Activated CD4-positive, alpha-beta T cell treated with anti-CD3 and anti-CD28 coated beads, Interleukin-10, Interleukin-2, amounts not matched to agents 100 ng/mL and 50 ng/mL, durations not matched to agents 16 hours and 8 hours (primary cell): ENCODE data around the gene ELAC1.

Experiments
- DNase-seq: peaks from one replicate; pipeline ENCODE4 v3.0.0-alpha.2; 2020

Gene ELAC1

DNA sequence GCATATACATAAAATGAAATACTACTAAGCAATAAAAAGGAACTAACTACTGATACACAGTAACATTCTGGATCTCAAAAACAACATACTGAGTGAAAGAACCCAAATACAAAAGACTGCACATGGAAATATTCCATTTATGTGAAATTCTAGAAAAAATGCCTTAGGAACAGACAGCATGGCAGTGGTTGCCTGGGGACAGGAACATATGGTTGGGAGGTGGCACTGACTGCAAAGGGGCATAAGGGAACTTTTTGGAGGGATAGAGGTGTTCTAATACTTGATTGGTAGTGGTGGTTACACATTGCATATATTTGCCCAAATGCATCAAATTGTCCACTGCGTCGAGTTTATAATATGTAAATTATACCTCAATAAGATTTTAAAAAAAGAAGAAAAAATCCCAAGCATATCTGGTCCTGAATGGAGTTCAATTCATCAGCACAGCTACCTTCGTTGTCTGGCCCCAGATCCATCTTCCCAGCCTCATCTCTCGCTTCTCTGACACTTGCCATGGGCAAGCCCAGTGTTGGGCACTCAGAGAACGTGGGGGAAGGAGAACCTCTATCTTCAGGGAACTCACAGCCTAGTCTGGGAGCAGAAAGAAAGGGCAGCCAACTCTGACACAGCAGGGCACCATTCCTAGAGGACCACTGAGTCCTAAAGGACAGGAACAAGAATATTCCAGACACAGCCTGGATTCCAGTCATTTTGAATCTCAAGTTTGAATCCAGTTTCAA, 53.6 kb downstream of the ELAC1 start:
- no peak for DNase-seq

GRCh38 chr18:51025512-51025911, 57.7 kb downstream of the ELAC1 start:
- no peak for DNase-seq

GRCh38 chr18:51028201-51028805, 60.5 kb downstream of the ELAC1 start:
- DNase-seq: peak; percentile 61

DNA sequence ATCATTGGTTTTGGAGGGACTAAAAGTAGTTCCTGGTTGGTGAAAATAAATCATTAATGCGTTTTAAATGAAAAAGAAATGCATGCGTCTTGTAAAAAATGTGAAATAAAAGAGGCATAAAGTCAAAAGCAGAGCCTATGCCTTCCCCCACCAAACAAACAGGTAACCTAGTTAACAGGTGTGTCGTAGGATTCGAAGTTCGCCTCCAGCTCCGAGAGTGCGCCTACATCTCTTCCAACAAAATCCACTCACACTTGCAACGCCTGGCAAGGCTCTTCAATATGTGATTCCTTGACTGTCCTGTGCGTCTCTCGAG, 61.5 kb downstream of the ELAC1 start:
- DNase-seq: no peak

- DNase-seq: peak; percentile 98
Measured at GRCh38 chr18:51029694-51030536, 62.1 kb downstream of the ELAC1 start, which contains the start of gene SMAD4. SMAD4 (plus strand) TSS chr18:51030213; CDS start chr18:51047047, 16,834 bp downstream.

DNA sequence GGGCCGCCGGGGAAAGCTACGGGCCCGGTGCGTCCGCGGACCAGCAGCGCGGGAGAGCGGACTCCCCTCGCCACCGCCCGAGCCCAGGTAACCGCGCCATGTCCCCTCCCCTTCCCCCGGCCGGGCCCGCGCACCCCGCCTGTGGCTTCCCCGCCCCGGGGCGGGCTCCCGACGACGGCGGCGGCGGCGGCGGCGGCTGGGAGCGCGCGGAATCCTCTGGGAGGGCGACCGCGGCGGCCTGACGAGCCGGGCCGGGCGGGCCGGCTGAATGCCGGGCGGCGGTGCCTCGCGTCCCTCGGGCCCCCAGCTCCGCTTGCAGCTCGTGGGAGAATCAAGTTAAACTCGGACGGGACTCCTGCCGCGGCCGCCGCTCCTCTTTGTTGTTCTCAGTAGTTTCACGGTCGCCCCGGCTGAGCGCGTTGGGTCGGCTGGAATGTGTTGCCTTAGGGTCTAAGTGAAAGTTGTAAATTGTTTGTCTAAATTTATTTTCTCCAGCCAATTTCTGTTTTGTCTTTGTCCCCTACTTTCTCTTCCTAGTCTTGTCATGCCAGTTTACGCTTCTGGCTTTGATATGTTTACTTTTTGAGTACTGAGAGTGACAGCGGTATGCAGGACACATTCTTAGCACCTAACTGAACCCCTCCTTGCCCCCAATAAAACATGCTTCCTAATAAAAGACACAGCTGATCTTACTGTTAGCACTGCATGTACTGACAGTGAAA, 62.9 kb downstream of the ELAC1 start:
- peak; percentile 67 for DNase-seq

DNA sequence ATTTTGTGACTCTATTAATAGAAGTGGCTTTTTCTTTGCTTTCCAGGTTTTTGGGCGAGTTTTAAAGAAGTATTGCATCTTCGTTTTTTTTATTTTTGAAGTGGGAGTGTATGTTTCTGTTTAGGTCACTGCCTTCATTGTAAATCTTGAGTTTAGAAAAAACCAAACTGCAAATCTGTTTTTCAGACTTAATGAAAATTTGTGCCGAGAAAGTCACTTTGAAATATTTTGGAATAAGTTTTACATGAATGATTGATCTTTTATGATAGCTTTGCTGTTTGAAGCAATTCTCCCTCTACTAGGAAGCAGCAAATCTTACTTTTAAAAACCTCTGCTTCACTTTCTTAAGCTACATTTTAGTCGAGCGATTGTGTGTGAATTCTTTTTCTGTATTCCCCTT, 64.4 kb downstream of the ELAC1 start:
- no peak for DNase-seq

DNA sequence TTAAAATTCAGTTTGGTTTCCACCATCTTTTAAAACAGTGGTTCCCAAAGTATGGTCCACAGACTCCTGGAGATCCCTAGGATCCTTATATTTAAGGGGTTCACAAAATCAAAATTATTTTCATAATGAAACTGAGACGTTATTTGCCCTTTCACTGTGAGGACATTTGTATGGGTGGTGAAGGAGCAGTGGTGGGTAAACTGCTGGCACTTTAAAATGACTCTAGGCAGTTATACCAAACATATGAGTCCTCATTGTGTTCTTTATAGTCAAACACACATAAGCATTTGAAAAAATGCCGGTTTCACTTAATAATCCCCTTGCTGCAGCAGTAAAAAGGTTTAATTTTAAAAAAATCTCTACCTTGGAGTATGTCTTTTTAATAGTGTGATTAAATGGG, 69.4 kb downstream of the ELAC1 start:
- no peak for DNase-seq
